Breast epithelium (tissue), 4 donors: ENCODE data around the gene AK8. TPM values are rescaled to one million over a fixed set of nuclear protein-coding genes. Genes with fewer than 3 reads are reported as not detected.

Experiments used
- DNase-seq, 2 donors: peaks; one replicate each; pipeline ENCODE4 v3.0.0-alpha.2; 2019; ENCODE audit warnings: low spot score in 2 of 2
- H3K27ac ChIP-seq, 2 donors: fragments of 200-600 bp; sonication (generic) in 1 of 2; one replicate each; pipeline ENCODE4 v1.5.1; 2016 to 2019; ENCODE audit warnings: mild to moderate bottlenecking in 1 of 2
- H3K27me3 ChIP-seq, 2 donors: fragments of 200-600 bp; sonication (generic) in 1 of 2; one replicate each; pipeline versions ENCODE4 v1.5.1 to v1.6.0; 2017 to 2019; ENCODE audit warnings: control low read depth in 1 of 2, mild to moderate bottlenecking in 1 of 2
- H3K36me3 ChIP-seq: fragments of 200-600 bp; one replicate; pipeline ENCODE4 v1.5.1; 2019
- H3K4me1 ChIP-seq, 2 donors: fragments of 200-600 bp; sonication (generic); one replicate each; pipeline ENCODE4 v1.5.1; 2016 to 2019; ENCODE audit warnings: control low read depth in 1 of 2
- H3K4me3 ChIP-seq, 3 donors: fragments of 200-600 bp; sonication (generic); 1 replicate in 2 of 3; 2 replicates in 1 of 3; pipeline ENCODE4 v1.5.1; 2016 to 2019; ENCODE audit warnings: mild to moderate bottlenecking in 3 of 3, moderate library complexity in 2 of 3
- H3K9me3 ChIP-seq, 2 donors: fragments of 200-600 bp; sonication (generic) in 1 of 2; one replicate each; pipeline ENCODE4 v1.5.1; 2016 to 2019; ENCODE audit warnings: control low read depth in 1 of 2
- POLR2A ChIP-seq: fragments of 450-650 bp; IDR thresholded peaks from one replicate; pipeline ENCODE4 v1.6.1; 2016; ENCODE audit warnings: antibody characterized with exemption, mild to moderate bottlenecking, moderate library complexity
- POLR2AphosphoS5 ChIP-seq, 3 donors: sonication (generic); formaldehyde crosslinking; IDR thresholded peaks; one replicate each; pipeline ENCODE4 v1.6.1; 2017; ENCODE audit warnings: antibody characterized with exemption in 3 of 3
- intact Hi-C: fragments of 100-400 bp; cut with DNase I; formaldehyde crosslinking; loops from one replicate; pipeline ENCODE4 v1.15.1; 2023; ENCODE audit warnings: low total_unique reads
- total RNA-seq, 3 donors: library from RNA; depleted of rRNA; stranded (reverse); fragments of >200 nt; gene quantifications; one replicate each; pipeline ENCODE4 v1.1.0, GENCODE V29; 2016
- TF ChIP-seq, protein P1 (sequence below), 3 donors: fragments of 450-650 bp; IDR thresholded peaks; one replicate each; pipeline ENCODE4 v1.5.1; 2016 to 2017; ENCODE audit warnings: antibody characterized with exemption in 3 of 3, mild to moderate bottlenecking in 3 of 3, moderate library complexity in 3 of 3

The AK8 gene
- total RNA-seq, 3 donors from 2014 or later: 0.66 to 2.6 (median 1.0) TPM

DNA sequence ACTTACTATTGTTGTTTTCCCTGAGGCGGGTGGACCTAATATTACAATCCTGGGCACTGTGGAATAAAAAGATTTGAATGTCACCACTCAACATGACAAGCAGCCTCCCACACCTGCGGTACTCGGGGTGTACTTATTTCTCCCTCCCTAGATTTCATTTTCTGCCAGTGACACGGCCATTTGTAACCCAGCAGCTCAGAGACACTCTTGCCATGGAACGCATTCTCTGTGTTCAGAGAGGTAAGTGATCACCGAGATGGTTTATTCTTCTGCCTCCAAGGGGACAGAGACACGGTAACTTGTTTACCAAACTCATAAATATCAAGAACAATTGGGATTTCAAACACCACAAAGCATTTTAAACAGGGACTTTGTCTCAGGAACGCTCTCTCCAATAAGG, 11.2 kb downstream of the AK8 start:
- no peaks in the 10 kb centered on the region for H3K4me1 ChIP-seq
- no peak overlapping the region for H3K4me3 ChIP-seq
- TF ChIP-seq POLR2AphosphoS5 (IDR thresholded peaks at IDR 0.05) (no peak), POLR2A (no peak)
- TF ChIP-seq, protein P1, sequence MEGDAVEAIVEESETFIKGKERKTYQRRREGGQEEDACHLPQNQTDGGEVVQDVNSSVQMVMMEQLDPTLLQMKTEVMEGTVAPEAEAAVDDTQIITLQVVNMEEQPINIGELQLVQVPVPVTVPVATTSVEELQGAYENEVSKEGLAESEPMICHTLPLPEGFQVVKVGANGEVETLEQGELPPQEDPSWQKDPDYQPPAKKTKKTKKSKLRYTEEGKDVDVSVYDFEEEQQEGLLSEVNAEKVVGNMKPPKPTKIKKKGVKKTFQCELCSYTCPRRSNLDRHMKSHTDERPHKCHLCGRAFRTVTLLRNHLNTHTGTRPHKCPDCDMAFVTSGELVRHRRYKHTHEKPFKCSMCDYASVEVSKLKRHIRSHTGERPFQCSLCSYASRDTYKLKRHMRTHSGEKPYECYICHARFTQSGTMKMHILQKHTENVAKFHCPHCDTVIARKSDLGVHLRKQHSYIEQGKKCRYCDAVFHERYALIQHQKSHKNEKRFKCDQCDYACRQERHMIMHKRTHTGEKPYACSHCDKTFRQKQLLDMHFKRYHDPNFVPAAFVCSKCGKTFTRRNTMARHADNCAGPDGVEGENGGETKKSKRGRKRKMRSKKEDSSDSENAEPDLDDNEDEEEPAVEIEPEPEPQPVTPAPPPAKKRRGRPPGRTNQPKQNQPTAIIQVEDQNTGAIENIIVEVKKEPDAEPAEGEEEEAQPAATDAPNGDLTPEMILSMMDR (IDR thresholded peaks at IDR 0.05): no peak
- H3K27me3 ChIP-seq: no peaks in the 10 kb centered on the region
- intact Hi-C loops: loop anchor here (10.0 kb wide), 1 partner anchor 792 kb away; the partner anchor contains the start of gene MED27
- H3K9me3 ChIP-seq: no peaks in the 10 kb centered on the region
- H3K27ac ChIP-seq: no peak overlapping the region
- no peak for DNase-seq
- H3K36me3 ChIP-seq: no peaks in the 10 kb centered on the region

DNA sequence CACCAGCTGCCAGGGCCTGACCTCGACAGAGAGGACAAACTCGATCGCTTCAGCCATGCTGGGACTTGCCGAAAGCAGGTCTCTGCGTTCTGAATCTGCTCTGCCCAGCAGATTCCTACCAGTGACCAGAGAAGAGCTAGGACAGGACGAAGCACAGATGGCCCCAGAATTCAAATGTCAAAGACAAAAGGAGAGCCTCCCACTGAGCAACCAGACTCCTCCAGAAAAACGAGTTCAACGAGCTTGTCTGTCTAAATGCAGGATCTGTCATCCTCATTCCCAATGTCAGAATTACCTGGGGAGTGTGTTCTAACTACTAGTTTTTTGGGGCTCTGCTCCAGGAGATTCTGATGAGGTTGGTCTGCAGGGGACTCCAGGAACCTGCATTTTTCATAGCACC, 13.4 kb downstream of the AK8 start:
- Histone ChIP-seq H3K27me3 (no peaks in the 10 kb centered on the region), H3K4me3 (no peak overlapping the region), H3K9me3 (no peaks in the 10 kb centered on the region), H3K27ac (no peak overlapping the region), H3K36me3 (no peaks in the 10 kb centered on the region), H3K4me1 (no peaks in the 10 kb centered on the region)
- no peak for DNase-seq
- intact Hi-C loops: loop anchor here (10.0 kb wide), 1 partner anchor 790 kb away; the partner anchor contains the start of gene MED27
- TF ChIP-seq POLR2A: no peak
- no peak for TF ChIP-seq POLR2AphosphoS5 (IDR thresholded peaks at IDR 0.05)
- TF ChIP-seq, protein P1 (IDR thresholded peaks at IDR 0.05): no peak

DNA sequence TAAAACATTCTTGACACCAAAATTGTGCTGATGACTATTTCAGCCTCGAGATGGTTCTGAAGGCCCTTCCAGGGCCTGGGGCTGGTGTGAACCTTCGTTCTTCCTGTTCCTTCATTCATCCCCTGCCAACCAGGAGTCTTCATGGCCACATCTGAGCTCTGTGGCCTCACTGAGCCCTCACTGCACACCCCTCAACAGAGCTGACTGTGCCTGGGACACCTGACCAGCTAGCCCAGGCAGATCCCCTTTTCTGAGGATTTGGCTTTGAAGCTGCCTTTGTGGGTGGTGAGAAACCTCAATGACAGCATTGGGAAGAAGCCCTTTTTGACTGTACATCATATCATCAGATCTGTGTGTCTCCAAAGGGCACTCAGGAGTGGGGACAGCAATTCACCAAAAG, 13.8 kb downstream of the AK8 start:
- Histone ChIP-seq H3K27ac (no peak overlapping the region), H3K27me3 (no peaks in the 10 kb centered on the region), H3K9me3 (no peaks in the 10 kb centered on the region), H3K36me3 (no peaks in the 10 kb centered on the region), H3K4me3 (no peak overlapping the region), H3K4me1 (no peaks in the 10 kb centered on the region)
- DNase-seq: no peak
- TF ChIP-seq POLR2AphosphoS5 (IDR thresholded peaks at IDR 0.05) (no peak), POLR2A (no peak)
- TF ChIP-seq, protein P1 (IDR thresholded peaks at IDR 0.05): no peak
- intact Hi-C loops: loop anchor here (10.0 kb wide), 1 partner anchor 789 kb away; the partner anchor contains the start of gene MED27

DNA sequence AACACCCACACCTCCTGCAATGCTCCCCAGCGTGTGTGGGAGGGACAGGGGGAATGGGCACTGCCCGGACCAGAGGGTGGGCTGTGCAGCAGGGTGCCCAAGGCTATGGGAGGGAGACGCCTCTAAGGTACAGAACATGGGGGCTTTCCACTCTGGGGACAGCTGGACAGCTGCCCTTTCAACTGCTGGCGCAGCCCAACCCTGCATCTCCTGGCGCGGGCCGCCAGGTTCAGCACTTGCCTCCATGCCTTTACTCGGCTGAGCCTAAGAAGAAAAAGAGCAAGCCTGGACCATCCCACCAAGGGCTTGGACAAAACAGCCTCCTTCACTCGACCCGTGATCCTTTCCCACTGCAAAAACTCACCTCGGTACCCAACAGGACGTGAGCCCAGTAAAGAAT, 15.0 kb downstream of the AK8 start:
- H3K27ac ChIP-seq: no peak overlapping the region
- no peaks in the 10 kb centered on the region for H3K9me3 ChIP-seq
- no peak overlapping the region for H3K4me3 ChIP-seq
- H3K4me1 ChIP-seq: no peaks in the 10 kb centered on the region
- DNase-seq: no peak
- H3K36me3 ChIP-seq: no peaks in the 10 kb centered on the region
- TF ChIP-seq, protein P1 (IDR thresholded peaks at IDR 0.05): no peak
- TF ChIP-seq POLR2A: no peak
- no peak for TF ChIP-seq POLR2AphosphoS5 (IDR thresholded peaks at IDR 0.05)
- H3K27me3 ChIP-seq: no peaks in the 10 kb centered on the region
- intact Hi-C loops: loop anchor here (10.0 kb wide), 1 partner anchor 788 kb away; the partner anchor contains the start of gene MED27

DNA sequence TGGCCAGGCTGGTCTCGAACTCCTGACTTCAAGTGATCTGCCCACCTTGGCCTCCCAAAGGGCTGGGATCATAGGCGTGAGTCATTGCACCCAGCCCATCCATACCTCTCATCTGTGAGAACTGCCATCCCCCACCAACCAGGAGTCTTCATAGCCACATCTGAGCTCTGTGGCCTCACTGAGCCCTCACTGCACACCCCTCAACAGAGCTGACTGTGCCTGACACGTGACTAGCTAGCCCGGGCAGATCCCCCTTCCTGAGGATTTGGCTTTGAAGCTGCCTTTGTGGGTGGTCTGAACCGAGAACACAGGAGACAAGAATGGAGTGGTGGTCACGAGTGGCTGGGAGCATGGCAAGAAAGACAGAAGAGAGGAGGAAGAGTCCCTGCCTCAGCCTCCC, 15.6 kb downstream of the AK8 start:
- no peak overlapping the region for H3K27ac ChIP-seq
- intact Hi-C loops: loop anchor here (10.0 kb wide), 1 partner anchor 788 kb away; the partner anchor contains the start of gene MED27

More for the DNA sequence above, 15.6 kb downstream of the AK8 start:
- no peaks in the 10 kb centered on the region for H3K36me3 ChIP-seq
- H3K27me3 ChIP-seq: no peaks in the 10 kb centered on the region
- no peaks in the 10 kb centered on the region for H3K4me1 ChIP-seq
- TF ChIP-seq POLR2AphosphoS5 (IDR thresholded peaks at IDR 0.05) (no peak), POLR2A (no peak)
- TF ChIP-seq, protein P1 (IDR thresholded peaks at IDR 0.05): no peak
- no peak overlapping the region for H3K4me3 ChIP-seq
- no peak for DNase-seq
- H3K9me3 ChIP-seq: no peaks in the 10 kb centered on the region
